Measurements from ENCODE around the gene ATP6V0D1. TPM values are rescaled to one million over a fixed set of nuclear protein-coding genes. Genes with fewer than 3 reads are reported as not detected.

The ATP6V0D1 gene
- total RNA-seq, 1 experiment from 2014 or later, result 43.0 TPM

- H3K9me3 ChIP-seq (ENCODE audit: control insufficient read depth, low read depth, low read length), result no peaks in the 10 kb centered on the region
- H3K79me1 ChIP-seq (ENCODE audit: insufficient read depth, low read depth, low read length, poor library complexity, severe bottlenecking), result no peaks in the 10 kb centered on the region
- no peak overlapping the region for H2AK5ac ChIP-seq (ENCODE audit: insufficient read length, low read length)
- H3K9ac ChIP-seq (ENCODE audit: extremely low read depth, insufficient read length, low read length), result no peak overlapping the region
- no peaks in the 10 kb centered on the region for H3K4me1 ChIP-seq (ENCODE audit: insufficient read depth, low read length)
- H2BK20ac ChIP-seq (ENCODE audit: low read depth, low read length, poor library complexity, severe bottlenecking), result no peak overlapping the region
- H3K4me2 ChIP-seq (ENCODE audit: insufficient read depth, insufficient read length, low read length), result no peak overlapping the region
- H4K5ac ChIP-seq (ENCODE audit: insufficient read length, low read depth, low read length), result no peak overlapping the region
- no peak overlapping the region for H3K23ac ChIP-seq (ENCODE audit: insufficient read length, low read depth, low read length)
- H2AFZ ChIP-seq (ENCODE audit: low read length), result no peak overlapping the region
- TF ChIP-seq, protein P1, sequence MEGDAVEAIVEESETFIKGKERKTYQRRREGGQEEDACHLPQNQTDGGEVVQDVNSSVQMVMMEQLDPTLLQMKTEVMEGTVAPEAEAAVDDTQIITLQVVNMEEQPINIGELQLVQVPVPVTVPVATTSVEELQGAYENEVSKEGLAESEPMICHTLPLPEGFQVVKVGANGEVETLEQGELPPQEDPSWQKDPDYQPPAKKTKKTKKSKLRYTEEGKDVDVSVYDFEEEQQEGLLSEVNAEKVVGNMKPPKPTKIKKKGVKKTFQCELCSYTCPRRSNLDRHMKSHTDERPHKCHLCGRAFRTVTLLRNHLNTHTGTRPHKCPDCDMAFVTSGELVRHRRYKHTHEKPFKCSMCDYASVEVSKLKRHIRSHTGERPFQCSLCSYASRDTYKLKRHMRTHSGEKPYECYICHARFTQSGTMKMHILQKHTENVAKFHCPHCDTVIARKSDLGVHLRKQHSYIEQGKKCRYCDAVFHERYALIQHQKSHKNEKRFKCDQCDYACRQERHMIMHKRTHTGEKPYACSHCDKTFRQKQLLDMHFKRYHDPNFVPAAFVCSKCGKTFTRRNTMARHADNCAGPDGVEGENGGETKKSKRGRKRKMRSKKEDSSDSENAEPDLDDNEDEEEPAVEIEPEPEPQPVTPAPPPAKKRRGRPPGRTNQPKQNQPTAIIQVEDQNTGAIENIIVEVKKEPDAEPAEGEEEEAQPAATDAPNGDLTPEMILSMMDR (conservative IDR thresholded peaks at IDR 0.05), result peak; percentile 52
- Mint-ChIP-seq H3K4me1 (peaks cover 16 to 17% of the 10 kb centered on the region in 2 experiments), H3K27me3 (ENCODE audit: low read depth) (no peaks in the 10 kb centered on the region), H3K27ac (peak overlapping the region; percentile 29 to 93 (median 72); a peak in 5 of 7 replicates), H3K9me3 (no peaks in the 10 kb centered on the region), H3K36me3 (ENCODE audit: insufficient read depth in 1 of 3, low read depth in 3 of 3) (peaks cover 0 to 14% (median 11%) of the 10 kb centered on the region in 3 experiments; a peak in 6 of 7 replicates), H3K4me3 (no peak overlapping the region)
- no peak overlapping the region for H3K18ac ChIP-seq (ENCODE audit: insufficient read length, low read depth, low read length)
- no CpG with 5 or more reads among the region's 22 CpGs for WGBS (ENCODE audit: extremely low coverage, insufficient read length, low lambda C conversion rate)
- no peaks in the 10 kb centered on the region for H3K79me2 ChIP-seq (ENCODE audit: insufficient read depth, low read length)
- H3K14ac ChIP-seq (ENCODE audit: insufficient read depth, low read length), result no peak overlapping the region
- H3K27ac ChIP-seq (ENCODE audit: insufficient read length, low read depth, low read length), result no peak overlapping the region
- H3T11ph ChIP-seq (ENCODE audit: low read length), result no peak overlapping the region
- no peak overlapping the region for H4K8ac ChIP-seq (replicated peaks; ENCODE audit: insufficient read length, low read depth, low read length)
- no peaks in the 10 kb centered on the region for H3K23me2 ChIP-seq (ENCODE audit: insufficient read length, low read depth, low read length, poor library complexity, severe bottlenecking)
- H2BK120ac ChIP-seq (ENCODE audit: low read depth, low read length, poor library complexity, severe bottlenecking), result no peak overlapping the region
- H2BK15ac ChIP-seq (ENCODE audit: low read depth, low read length), result no peak overlapping the region
- H4K91ac ChIP-seq (ENCODE audit: insufficient read length, low read depth, low read length), result no peak overlapping the region
- no peaks in the 10 kb centered on the region for H3K27me3 ChIP-seq (ENCODE audit: insufficient read depth, low read length)
- H3K56ac ChIP-seq (ENCODE audit: insufficient read length, low read depth, low read length), result no peak overlapping the region
- H4K20me1 ChIP-seq (ENCODE audit: control insufficient read depth, insufficient read depth, insufficient read length), result no peaks in the 10 kb centered on the region
- no peak overlapping the region for H2BK5ac ChIP-seq (ENCODE audit: insufficient read length, low read length)
- no peak overlapping the region for H2BK12ac ChIP-seq (ENCODE audit: insufficient read length, low read depth, low read length)
- DNase-seq, result peak; percentile 63
- H3K4ac ChIP-seq (ENCODE audit: low read depth, low read length), result no peak overlapping the region
Measured at GRCh38 chr16:67444259-67445125, 36.5 kb downstream of the ATP6V0D1 start.

All from H9 (cell line).